ENCODE data around the gene SPDYE2.
"Not testable (repeated sequence)": the region's sequence is repeated elsewhere in the genome, so short reads cannot be mapped to it uniquely, and the experiment has no call there.

SPDYE2 gene, protein sequence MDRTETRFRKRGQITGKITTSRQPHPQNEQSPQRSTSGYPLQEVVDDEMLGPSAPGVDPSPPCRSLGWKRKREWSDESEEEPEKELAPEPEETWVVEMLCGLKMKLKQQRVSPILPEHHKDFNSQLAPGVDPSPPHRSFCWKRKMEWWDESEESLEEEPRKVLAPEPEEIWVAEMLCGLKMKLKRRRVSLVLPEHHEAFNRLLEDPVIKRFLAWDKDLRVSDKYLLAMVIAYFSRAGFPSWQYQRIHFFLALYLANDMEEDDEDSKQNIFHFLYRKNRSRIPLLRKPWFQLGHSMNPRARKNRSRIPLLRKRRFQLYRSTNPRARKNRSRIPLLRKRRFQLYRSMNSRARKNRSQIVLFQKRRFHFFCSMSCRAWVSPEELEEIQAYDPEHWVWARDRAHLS

DNA sequence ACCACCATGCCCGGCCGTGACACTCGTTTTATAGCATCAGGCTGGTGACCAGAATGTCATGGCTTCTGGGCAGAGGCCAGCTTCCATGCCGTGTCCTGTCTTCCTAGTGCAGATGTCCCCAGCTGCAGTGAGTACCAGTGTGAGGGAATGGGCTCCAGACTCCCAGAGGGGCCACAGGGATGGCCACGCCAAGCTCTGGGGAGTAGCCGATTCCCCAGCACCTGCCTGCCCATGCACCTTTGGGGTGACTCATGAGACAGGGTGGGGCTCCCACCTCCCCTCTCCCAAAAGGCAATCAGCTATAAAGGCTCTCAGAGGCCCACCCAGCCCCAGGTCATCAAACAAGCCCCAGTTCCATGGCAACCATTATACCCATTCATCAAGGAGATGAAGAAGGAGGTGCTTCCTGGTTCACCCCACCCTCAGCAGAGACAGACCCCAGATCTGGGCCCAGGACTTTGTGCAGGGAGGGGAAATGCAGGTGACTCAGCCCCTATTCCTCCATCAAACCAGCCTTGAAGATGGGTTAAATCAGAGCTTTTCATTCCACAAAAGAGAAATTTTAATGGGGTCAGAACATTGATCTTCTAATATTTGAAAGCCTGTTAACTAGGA is at the start of gene SPDYE2:
Gene SPDYE2 (plus strand): TSS at position 419 of the 615 bp plus-strand sequence. CDS start 2,030 bp downstream, outside the sequence.
- H3K36me3 Mint-ChIP-seq, H3K4me3 Mint-ChIP-seq, H3K27ac Mint-ChIP-seq, H3K27me3 Mint-ChIP-seq, H3K4me1 Mint-ChIP-seq, H3K9me3 Mint-ChIP-seq: not testable (repeated sequence)

DNA sequence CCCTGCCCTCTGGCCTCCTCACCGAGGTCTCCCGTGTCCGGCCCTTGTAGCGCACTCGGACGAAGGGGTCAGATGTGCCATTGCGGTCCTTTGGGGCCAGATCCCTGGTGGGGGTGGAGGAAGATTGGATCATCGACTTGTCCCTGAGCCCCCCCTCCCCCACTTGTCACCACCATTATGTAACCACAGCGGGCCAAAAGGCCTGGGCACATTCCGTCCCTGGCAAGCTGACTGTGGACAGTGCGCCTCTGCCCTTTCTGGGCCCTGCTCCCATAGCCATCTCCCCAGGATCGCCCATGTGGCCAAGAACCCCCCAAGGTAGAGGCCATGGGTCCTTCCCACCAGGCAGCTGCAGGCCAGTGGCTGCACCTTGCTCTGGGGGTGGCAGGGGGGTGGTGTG is 47.9 kb upstream of the SPDYE2 start:
- not testable (repeated sequence) for H3K4me3 Mint-ChIP-seq, H3K9me3 Mint-ChIP-seq, H3K27ac Mint-ChIP-seq, H3K27me3 Mint-ChIP-seq, H3K4me1 Mint-ChIP-seq, H3K36me3 Mint-ChIP-seq

DNA sequence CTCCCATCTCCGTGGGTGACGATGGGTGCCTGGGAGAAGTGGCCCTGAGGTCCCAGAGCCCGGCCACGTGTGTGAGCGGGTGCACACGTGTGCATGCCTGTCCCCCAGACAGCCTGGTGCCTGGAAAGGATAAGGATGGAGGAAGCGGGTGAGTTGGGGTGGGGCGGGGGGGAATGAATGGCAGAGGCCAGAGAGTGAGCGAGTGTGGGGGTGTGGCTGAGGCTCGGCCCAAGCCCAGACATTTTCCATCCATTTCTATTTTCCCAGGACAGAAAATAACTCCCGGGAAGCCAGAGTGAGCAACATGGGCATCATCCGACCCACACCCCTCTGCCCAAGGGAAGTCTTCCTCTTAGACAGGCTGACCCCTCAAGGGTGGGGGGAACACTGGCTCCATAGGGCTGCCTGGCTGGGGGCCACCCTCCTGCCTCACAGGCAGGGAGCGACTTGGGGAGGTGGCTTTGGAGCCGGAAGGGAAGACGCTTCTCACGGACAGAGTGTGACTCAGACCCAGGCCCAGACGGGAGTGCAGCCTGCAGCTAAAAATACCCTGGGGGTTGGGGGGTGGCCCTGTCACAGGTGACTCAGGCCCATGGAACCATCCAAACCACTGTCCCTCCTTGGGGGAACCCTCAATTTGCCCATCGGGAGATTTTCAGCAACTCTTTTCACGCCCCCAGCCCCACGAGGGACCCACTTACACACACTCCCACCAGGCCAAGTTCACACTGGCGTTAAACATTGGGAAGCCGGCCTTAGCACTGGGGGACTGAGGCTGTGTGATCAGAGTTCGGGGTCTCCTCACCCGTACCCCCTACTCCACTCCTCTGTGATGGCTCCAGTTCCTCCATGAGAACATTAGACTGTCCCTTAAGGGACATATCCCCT is 45.5 kb upstream of the SPDYE2 start:
- not testable (repeated sequence) for H3K4me1 Mint-ChIP-seq, H3K4me3 Mint-ChIP-seq, H3K27ac Mint-ChIP-seq, H3K27me3 Mint-ChIP-seq, H3K36me3 Mint-ChIP-seq, H3K9me3 Mint-ChIP-seq

DNA sequence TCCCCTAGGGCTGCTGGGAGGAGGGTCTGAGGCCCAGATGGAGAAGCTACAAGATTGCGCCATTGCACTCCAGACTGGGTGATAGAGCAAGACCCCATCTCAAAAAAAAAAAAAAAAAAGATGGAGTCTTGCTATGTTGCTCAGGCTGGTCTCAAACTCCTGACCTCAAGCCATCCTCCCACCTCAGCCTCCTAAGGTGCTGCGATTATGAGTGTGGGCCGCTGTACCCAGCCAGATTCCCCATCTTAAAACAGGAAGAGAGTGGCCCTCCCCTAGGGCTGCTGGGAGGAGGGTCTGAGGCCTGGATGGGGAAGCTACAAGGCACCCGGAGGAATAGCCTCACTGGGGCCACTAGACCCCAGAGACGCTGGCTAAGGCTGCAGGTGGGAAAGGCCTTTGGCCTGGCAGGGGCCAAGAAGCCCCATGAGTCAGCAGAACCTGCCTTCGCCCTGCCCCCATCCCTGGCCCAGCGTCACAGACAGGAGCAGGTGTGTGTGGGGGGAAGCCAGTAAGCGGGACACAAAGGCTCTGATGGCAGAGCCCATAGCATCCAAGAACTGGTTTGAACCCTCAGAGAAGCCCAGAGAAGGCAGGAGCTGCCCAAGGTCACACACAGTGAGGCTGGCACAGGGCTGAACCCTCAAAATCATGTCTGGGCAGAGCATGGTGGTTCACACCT is 43.5 kb upstream of the SPDYE2 start:
- not testable (repeated sequence) for H3K4me3 Mint-ChIP-seq, H3K27me3 Mint-ChIP-seq, H3K36me3 Mint-ChIP-seq, H3K4me1 Mint-ChIP-seq, H3K27ac Mint-ChIP-seq, H3K9me3 Mint-ChIP-seq

DNA sequence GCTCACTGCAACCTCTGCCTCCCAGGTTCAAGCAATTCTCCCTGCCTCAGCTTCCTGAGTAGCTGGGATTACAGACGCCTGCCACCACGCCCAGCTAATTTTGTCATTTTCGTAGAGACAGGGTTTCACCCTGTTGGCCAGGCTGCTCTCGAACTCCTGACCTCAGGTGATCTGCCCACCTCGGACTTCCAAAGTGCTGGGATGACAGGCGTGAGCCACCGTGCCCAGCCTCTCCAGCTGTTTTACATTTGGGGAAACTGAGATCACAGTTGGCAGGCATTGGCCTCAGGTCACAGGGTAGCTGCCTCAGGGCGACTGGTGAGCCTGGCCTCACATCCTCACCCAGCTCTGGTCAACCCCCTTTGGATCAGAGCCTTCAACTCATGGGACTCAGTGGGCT is 40.5 kb upstream of the SPDYE2 start:
- not testable (repeated sequence) for H3K9me3 Mint-ChIP-seq, H3K4me1 Mint-ChIP-seq, H3K36me3 Mint-ChIP-seq, H3K27me3 Mint-ChIP-seq, H3K4me3 Mint-ChIP-seq, H3K27ac Mint-ChIP-seq

DNA sequence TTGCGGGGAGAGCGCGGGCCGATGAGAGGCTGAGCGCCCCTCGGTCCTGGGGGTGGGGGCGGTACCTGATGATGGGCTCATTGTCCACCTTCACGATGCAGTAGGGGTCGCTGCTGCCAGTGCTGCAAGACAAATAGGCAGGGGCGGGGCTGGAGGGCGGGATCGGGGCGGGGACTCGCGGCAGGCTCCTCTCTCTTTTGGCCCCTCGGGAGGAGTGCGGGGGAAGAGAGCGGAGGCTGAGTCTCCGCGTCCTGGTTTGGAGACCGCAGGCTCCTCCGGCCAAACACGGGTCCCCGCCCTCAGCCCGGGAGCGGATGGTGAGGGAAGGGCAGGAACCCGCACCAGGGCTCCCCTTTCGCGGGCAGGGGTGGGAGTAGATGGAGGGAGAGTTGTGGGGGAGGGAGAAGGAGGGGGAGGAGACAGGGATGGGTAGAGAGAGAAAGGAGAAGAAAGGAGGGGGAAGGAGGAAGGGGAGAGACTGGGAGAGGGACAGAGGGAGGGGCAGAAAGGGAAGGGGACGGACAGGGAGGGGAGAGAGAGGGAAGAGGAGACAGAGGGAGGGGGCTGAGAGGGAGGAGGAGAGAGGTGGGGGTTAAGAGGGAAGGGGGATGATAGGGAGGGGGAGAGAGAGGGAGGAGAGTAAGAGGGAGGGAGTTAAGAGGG is 39.0 kb upstream of the SPDYE2 start:
- H3K36me3 Mint-ChIP-seq, H3K4me1 Mint-ChIP-seq, H3K27me3 Mint-ChIP-seq, H3K27ac Mint-ChIP-seq, H3K4me3 Mint-ChIP-seq, H3K9me3 Mint-ChIP-seq: not testable (repeated sequence)

DNA sequence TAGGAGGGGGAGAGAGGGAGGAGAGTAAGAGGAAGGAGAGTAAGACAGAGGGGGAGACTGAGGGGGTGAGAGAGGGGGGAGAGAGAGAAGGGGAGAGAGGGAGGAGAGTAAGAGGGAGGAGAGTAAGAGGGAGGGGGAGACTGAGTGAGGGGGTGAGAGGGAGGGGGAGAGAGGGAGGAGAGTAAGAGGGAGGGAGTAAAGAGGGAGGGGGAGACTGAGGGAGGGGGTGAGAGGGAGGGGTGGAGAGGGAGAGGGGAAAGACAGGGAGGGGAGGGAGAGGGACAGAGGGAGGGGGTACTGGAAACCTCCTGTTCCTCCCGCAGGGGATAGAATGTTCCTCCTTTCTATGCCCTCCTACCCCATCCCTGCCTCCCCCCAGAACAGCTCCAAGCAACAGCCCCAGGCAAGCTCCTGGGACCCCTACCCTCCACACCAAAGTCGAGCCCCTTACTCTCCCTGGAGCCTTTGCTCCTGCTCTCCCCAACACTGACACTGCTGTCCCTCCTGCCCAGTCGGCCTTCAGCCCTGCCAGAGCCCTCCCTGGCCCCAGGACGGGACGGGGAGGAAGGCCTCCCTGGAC is 38.3 kb upstream of the SPDYE2 start:
- H3K4me1 Mint-ChIP-seq, H3K4me3 Mint-ChIP-seq, H3K9me3 Mint-ChIP-seq, H3K27me3 Mint-ChIP-seq, H3K27ac Mint-ChIP-seq, H3K36me3 Mint-ChIP-seq: not testable (repeated sequence)

DNA sequence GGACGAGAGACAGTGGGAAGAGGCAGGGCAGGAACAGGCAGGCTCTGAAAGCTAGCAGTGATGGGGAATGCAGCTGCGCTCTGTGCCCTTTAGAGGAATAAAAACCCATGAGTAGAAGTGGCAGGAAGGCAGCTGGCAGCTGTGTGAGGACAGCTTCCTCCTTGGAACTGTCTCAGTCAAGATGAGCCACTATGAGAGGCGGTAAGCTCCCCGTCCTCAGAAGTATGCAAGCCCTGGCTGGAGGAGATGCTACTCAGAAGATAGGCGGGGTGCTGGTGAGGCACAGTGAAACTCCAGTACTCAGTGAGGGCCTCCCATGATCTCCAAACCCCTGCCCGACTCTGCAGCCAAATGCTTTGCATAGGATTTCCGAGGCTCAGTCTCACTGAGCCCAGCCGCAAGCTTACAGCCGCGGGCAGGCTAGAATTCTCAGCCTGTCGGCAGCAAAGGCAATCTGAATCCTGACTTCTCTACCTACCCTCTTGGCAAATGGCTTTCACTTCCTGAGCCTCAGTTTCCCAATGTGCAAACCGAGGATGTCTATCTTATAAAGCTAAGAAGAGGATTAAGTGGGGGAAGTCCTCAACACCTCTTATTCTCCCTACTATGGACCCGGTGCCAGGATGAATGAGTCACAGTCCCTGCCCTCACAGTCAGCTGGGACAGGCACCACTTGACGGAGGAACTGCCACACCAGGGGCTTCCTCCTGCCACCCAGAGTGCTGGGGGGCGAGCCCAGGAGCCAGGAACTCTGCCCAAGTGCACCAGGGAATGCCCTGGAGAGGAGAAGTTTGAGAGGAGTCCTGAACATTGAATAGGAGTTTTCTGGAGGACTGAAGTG is 35.9 kb upstream of the SPDYE2 start:
- not testable (repeated sequence) for H3K27ac Mint-ChIP-seq, H3K9me3 Mint-ChIP-seq, H3K27me3 Mint-ChIP-seq, H3K36me3 Mint-ChIP-seq, H3K4me1 Mint-ChIP-seq, H3K4me3 Mint-ChIP-seq

DNA sequence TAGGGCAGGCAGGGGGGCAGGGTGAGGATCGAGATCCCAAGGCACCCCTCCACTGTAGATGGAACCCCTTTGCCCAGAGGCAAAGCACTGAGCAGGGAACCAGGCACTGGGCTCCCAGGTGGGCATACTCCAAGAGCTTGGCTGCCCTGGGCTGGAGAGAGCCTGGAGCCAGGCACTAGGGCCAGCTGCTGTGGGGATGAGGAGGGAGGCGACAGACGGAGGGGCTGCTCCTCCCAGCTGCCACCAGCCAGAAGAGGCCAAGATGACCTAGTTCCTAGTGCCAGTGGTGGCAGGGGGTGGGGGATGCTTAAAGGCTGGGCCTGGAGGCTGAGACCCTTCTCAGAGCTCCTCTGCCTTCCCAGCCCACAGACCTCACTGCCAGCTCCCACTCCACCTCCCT is 35.1 kb upstream of the SPDYE2 start:
- not testable (repeated sequence) for H3K4me1 Mint-ChIP-seq, H3K27ac Mint-ChIP-seq, H3K27me3 Mint-ChIP-seq, H3K9me3 Mint-ChIP-seq, H3K36me3 Mint-ChIP-seq, H3K4me3 Mint-ChIP-seq

DNA sequence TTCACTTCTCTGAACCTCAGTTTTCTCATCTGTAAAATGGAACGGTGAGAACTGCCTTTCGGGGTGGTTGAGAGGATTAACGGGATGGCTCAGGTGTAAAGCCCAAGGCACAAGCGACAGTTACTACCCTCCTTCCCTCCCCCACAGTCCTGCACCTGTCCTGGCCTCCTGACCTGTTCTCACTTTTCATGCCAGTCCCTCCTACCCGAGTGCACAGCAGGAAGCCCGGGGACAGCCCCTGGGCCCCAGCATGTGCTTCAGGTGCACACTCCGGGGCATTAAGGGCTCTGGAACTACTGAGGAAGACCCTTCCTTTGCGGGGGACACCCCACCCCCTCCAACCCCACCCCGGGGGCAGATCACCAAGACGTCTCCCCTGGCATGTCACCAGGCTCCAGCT is 34.1 kb upstream of the SPDYE2 start:
- H3K27ac Mint-ChIP-seq, H3K4me1 Mint-ChIP-seq, H3K27me3 Mint-ChIP-seq, H3K4me3 Mint-ChIP-seq, H3K36me3 Mint-ChIP-seq, H3K9me3 Mint-ChIP-seq: not testable (repeated sequence)

DNA sequence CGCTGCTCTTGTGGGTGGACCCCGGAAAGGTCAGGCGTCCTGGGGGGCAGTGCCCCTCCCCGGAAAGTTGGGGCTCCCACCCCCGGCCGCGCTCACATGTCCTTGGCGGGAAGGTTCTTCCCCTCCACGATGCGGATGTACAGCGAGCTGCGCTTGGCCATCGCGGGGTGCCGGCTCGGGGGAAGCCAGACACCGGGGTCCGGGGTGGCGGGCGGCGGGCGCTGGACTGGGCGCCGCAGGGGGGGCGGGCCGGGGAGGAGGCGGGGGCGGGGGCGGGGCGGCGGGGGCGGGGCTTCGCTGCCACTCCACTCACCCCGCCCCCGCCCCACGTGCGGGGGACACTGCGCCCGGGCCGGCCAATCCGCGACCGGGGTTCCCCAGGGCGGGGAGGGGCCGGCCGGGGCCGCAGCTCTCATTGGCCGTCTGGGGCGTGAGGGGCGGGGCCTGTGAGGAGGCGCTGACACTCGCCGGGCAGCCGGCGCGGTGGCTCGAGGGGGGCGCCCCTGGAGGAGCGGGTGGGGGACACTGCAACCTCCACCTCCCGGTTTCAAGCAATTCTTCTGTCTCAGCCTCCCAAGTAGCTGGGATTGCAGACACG is 33.4 kb upstream of the SPDYE2 start, which contains the start of gene RASA4B:
Gene RASA4B (minus strand): TSS at position 228 of the 598 bp plus-strand sequence. CDS start 67 bp downstream, at position 161.
- H3K4me1 Mint-ChIP-seq, H3K36me3 Mint-ChIP-seq, H3K27me3 Mint-ChIP-seq, H3K27ac Mint-ChIP-seq, H3K9me3 Mint-ChIP-seq: not testable (repeated sequence)
- peak within 1 kb of the TSS; percentile 39 for H3K4me3 Mint-ChIP-seq

DNA sequence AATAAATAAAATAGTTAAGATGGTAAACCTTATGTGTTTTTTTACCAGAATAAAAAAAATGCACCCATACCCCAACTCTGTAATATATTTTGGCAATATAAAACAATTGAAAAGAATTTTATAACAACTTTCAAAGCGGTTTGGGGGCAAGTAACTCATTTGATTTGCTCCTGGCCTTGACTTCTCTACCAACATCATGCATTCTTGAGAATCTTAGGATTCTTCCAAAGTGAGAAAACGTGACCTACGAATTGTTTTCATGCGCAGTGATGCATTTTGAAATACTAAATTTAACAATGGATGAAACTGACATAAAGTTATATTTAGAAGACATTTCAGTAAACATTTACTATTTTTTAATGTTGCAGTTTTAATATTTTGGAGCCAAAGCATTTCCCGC is 30.2 kb upstream of the SPDYE2 start:
- not testable (repeated sequence) for H3K4me3 Mint-ChIP-seq, H3K27me3 Mint-ChIP-seq, H3K27ac Mint-ChIP-seq, H3K4me1 Mint-ChIP-seq, H3K36me3 Mint-ChIP-seq, H3K9me3 Mint-ChIP-seq

DNA sequence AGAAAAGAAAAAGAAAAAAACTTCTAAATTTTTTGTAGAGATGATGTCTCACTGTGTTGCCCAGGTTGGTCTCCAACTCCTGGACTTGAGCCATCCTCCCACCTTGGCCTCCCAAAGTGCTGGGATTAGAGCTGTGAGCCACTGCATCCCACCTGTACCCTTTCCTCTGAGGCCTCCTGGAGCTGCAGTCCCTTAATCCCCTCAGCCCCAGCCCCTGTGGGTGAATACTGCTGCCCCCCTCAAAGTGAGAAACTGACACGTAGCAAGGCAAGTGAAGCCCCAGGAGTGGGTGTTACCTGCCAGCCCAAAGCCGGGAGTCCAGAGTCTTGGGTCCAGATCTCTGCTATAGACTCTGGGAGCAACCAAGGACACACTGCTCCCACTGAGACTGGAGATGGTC is 26.2 kb upstream of the SPDYE2 start:
- H3K4me1 Mint-ChIP-seq, H3K27me3 Mint-ChIP-seq, H3K27ac Mint-ChIP-seq, H3K9me3 Mint-ChIP-seq, H3K4me3 Mint-ChIP-seq, H3K36me3 Mint-ChIP-seq: not testable (repeated sequence)

DNA sequence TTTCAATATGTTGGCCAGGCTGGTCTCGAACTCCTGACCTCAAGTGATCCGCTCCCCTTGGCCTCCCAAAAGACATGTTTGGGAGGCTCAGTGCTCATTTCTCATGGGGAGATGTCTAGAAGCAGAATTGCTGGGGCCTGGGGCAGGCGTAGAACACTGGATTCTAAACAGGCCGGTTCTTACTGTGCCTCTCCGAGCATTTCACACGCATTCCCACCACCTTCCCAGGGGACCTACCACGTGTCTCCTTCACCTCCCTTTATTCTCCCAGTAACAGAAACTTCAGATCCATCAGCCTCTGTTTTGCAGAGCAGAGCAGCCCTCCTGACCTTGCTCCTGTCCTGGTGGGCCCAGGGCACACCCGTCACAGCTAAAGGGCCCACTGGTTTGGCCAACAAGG is 23.8 kb upstream of the SPDYE2 start:
- H3K27ac Mint-ChIP-seq, H3K4me3 Mint-ChIP-seq, H3K4me1 Mint-ChIP-seq, H3K36me3 Mint-ChIP-seq, H3K9me3 Mint-ChIP-seq, H3K27me3 Mint-ChIP-seq: not testable (repeated sequence)

Measured in activated naive CD4-positive, alpha-beta T cell treated with anti-CD3 and anti-CD28 coated beads, Interleukin-2, amount 50 U/mL, for 24 hours (primary cell).